GM21360 (cell line): Measurements from ENCODE around the gene ETV6.
A peak's percentile ranks its signal among the peaks of the same experiment; 100 is the strongest.

ENCODE experiments used
- ATAC-seq: cut with Tn5 transposase; IDR thresholded peaks from one replicate; pipeline ENCODE4 v1.9.1; 2021; ENCODE audit warnings: mild to moderate bottlenecking, moderate library complexity; ENCODE audit not compliant: unreplicated experiment

The ETV6 gene

DNA sequence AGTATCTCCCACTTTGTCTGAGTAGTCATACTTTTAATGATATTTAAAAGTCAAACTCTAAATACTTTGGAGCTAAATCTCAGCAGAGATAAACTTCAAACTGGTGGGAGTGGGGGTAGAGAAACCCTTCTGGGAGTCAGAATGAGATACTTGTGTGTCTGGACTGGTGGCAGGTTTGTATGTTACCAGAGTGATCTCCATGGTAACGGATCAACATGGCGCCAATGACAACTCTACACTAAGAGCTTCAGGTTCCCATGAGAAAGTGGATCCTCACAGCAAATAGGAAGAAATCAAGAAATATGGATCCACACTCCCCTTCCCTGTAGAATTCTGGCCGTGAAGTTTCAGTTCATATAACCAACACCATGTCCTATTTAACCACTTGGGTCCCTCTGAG lies 121.9 kb downstream of the ETV6 start:
- ATAC-seq: no peak

DNA sequence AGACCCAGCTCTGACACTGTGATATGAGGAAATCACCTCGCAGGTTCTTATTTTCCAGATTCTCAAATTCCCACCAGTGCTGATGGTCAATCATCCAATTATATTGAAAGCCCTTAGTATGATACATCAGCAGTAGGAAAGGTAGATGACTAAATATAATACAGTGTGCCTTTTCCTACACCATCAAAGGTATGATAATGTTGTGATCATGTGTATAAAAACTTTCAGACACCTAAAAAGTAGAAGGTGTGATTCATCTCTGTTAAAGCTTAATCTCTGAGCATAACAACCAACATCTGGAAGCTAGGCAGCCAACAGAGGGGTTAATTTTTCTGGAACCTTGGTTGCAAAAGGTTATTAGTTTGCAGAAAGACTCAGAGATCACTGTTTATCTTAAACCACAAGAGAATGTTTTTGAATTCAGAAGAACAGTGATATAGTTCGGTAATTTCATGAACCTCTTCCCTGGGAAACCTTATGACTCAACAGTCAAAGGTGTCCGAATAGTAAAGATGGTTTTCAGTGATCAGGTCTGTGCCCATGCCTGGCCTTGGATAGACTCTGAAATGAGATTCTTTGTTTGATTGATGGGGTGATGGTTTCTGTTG lies 122.5 kb downstream of the ETV6 start:
- ATAC-seq: no peak

GRCh38 chr12:11773889-11774677 lies 124.6 kb downstream of the ETV6 start:
- ATAC-seq: no peak

DNA sequence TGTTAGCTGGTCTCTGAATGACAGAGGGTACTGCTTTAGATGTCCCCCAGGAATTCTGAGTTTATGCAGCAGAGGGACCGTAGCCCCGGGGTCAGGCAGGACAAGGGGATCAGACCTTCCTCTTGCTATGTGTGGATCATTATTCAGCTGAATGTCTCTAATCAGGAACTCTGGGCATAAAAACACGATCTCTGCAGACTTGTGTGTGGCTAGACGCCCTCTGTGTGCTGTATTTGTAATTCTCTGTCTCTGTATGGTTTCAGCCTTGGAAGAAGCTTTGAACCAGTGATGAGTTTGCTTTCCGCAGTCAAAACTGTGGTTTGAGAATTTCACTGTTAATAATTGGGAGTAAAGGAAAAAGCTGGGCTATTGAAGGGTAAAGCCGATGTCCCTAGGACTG lies 125.3 kb downstream of the ETV6 start:
- no peak for ATAC-seq

DNA sequence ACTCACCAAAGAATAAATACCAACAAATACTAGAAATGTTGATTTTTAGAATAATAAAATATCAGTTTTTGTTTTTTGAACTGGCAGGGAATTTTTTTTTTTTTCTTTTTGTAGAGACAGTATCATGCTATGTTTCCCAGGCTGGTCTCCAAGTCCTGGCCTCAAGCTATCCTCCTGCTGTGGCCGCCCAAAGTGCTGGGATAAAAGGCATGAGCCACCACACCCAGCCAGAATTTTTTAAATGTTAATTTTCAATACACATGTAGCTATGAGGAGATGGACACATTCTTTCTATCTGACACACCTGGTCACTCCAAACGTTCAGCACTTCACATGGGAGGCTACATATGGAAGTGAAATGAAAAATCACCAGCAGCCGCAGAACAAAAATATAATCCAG lies 126.8 kb downstream of the ETV6 start:
- ATAC-seq: no peak

DNA sequence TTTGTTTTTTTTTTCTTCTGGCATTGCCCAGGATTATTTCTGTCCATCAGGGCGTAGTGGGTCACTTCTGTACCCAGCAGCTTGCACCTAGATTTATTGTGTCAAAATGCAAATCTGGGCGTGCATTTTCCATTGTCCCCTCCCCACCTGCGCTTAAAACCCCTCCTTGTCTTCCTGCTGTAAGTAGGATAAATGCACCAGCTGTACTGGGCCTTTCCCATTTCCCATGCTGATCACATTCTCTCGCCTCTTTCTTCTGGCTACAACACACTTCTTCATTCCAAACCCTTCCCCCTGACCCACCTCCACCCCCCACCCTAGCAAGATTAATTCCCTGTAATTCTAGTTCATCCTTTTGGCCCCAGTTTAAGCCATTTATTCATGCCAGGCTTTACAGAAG lies 128.0 kb downstream of the ETV6 start:
- no peak for ATAC-seq

DNA sequence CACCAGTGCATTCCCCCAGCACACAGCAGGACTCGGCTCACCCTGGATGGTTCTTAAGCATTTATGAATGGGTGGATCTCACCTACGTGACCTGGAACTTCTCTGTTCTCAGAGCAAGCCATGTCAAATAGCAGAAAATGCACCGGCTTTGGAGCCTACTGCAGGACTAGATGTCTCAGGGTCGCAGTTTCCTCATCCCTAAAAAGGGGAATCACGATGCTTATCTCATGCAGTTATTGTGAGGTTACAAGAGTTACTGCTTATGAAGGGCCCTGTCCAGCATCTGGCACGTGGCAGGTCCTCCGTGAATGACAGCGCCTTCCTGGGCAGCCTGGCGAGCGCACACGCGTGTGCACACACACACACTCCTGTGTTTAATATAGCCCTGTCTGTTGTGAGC lies 128.5 kb downstream of the ETV6 start:
- no peak for ATAC-seq

DNA sequence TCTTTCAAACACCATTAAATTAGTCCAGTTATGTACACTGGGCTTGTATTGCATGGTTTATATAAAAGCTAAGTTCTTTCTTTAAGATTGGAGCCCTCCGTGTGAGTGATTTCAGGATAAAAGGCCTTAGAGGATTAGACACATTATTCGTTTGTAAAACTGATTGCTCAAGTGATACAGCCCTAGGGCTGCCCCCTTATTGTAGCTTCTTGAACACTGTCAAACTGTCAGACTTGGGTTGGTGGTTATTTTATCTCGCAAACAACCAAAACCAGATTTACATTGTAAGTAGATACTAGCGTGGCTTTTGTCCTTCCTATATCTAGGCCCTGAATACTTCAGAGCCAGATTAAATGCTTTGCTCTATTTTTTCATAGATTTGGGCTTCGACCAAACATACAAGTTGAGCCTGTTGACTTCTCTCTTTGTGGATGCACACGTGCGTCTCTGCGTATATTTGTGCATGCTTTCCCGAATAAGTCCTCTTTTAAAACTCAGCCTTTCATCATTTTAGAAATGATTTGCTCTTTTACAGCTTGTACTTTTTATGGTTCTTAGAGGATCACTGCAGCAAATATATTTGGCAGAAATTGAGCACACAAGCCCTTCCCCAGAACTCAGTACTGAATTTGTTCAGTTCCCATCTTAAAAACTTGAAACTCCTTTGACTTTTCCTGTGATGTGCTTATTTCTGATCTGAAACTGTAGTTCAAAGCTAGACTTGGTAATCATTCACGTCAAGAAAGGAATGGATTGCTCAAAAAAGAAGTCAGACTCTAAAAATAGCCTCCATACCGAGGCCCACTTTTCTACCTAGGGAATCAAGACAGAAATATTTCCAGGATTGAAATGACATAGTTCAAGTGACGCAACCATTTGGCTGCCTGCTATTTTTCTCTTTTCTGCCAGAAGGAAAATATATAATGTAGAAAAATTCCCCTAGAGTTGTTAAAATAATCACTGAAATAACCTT lies 129.5 kb downstream of the ETV6 start:
- no peak for ATAC-seq

DNA sequence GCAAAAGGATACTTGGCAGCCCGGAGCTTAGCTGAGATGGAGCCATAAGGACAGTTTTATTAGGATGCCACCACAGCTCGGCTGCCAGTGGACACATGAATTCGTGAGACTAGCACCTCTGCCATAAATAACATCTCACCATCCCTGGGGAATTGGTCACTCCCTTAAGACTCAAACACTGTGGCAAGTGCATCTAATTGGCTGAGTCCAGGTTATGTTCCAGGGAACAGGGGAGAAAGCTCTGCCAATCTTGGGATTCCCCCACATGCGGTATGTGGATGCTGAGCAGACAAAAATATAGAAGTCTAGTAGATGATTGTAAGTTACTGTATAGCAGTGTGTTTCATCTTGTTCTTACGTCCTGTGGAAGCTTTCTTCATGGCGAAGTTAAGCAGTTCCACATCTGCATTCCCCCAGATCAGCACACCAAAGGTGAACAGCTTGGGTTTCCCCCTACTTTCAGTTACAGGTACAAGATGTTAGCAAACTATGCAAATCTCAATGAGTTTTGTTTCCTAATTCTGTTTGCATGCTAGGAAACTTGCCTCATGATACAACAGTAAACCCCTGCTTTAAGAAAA lies 131.1 kb downstream of the ETV6 start:
- ATAC-seq: peak; percentile 75

GRCh38 chr12:11782914-11783420 lies 133.5 kb downstream of the ETV6 start:
- ATAC-seq: no peak

DNA sequence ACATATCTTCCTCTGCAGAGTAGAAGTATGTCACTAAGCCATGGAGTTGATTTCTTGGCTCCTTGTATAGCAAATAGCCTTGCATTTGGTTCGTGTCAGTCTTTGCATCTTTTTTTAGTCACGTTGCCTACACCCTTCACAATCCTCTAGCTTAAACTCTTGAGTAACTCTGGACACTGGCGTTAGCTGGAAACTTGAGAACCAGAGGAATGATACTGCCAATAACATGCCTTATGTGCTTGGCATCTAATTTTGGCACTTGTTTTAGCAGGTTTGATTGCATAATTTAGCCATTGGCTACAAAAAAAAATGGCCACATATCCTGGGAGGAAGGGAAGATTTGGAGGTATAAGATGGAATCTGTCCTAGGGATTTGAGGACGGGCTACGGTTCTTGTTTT lies 136.2 kb downstream of the ETV6 start:
- no peak for ATAC-seq

GRCh38 chr12:11786638-11787365 lies 137.3 kb downstream of the ETV6 start:
- ATAC-seq: no peak

GRCh38 chr12:11787437-11787836 lies 138.0 kb downstream of the ETV6 start:
- ATAC-seq: no peak

- no peak for ATAC-seq
Measured at GRCh38 chr12:11787933-11788849, 138.7 kb downstream of the ETV6 start.

- no peak for ATAC-seq
Measured at GRCh38 chr12:11793921-11794710, 144.6 kb downstream of the ETV6 start.

DNA sequence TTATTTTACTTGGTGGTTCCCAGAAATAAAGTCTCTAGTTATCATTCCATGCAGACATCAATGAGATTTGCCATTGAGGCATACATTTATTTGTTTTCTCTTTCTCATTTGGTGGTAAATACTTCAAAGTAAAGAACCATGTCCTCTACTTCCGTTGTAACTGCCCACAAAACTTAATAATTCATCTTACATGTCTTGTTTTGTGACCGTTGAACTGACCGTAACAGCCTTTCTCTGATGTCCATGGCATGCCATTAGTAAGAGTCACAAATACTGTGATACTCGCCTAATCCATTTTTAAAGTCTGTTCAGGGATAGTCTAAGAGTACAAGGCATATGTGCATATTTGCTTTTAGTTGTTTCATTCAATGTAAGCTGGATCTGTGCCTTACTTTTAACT lies 145.3 kb downstream of the ETV6 start:
- no peak for ATAC-seq

- ATAC-seq: no peak
Measured at GRCh38 chr12:11795192-11795912, 145.9 kb downstream of the ETV6 start.
